Endodermal cell (in vitro differentiated cells): Measurements from ENCODE around the gene TXNDC9. TPM values are rescaled to one million over a fixed set of nuclear protein-coding genes. Genes with fewer than 3 reads are reported as not detected.
"Not testable (repeated sequence)": the region's sequence is repeated elsewhere in the genome, so short reads cannot be mapped to it uniquely, and the experiment has no call there.

Experiments
- DNase-seq: peaks from one replicate; pipeline ENCODE4 v3.0.0-alpha.2; 2017
- H3K27ac ChIP-seq: 2 replicates; pipeline ENCODE4 v1.5.1; 2013; ENCODE audit warnings: mild to moderate bottlenecking, low read depth, low read length, moderate library complexity
- H3K27me3 ChIP-seq: 2 replicates; pipeline ENCODE4 v1.6.1; 2013; ENCODE audit warnings: mild to moderate bottlenecking, low read length, moderate library complexity; ENCODE audit not compliant: insufficient read depth, control insufficient read depth, poor library complexity, severe bottlenecking
- H3K36me3 ChIP-seq: 2 replicates; pipeline ENCODE4 v1.7.0; 2013; ENCODE audit warnings: mild to moderate bottlenecking, low read length, moderate library complexity; ENCODE audit not compliant: control insufficient read depth, insufficient read depth
- H3K4me1 ChIP-seq: one replicate; pipeline ENCODE4 v1.7.0; 2013; ENCODE audit warnings: low read length; ENCODE audit not compliant: control insufficient read depth, insufficient read depth
- H3K4me3 ChIP-seq: 2 replicates; pipeline ENCODE4 v1.5.1; 2013; ENCODE audit warnings: mild to moderate bottlenecking, low read length, moderate library complexity
- H3K9ac ChIP-seq: 2 replicates; pipeline ENCODE4 v1.6.1; 2013; ENCODE audit warnings: mild to moderate bottlenecking, low read length, moderate library complexity; ENCODE audit not compliant: poor library complexity, severe bottlenecking; ENCODE audit errors: extremely low read depth
- H3K9me3 ChIP-seq: 2 replicates; pipeline ENCODE4 v1.6.1; 2013; ENCODE audit warnings: mild to moderate bottlenecking, low read length, moderate library complexity; ENCODE audit not compliant: control insufficient read depth
- H3K27ac Mint-ChIP-seq: 2 replicates; pipeline ENCODE4 v1.8.0; 2020; ENCODE audit warnings: mixed read lengths
- H3K27me3 Mint-ChIP-seq: 2 replicates; pipeline ENCODE4 v1.8.0; 2021; ENCODE audit warnings: mild to moderate bottlenecking, mixed read lengths; ENCODE audit not compliant: insufficient read depth
- H3K36me3 Mint-ChIP-seq: 2 replicates; pipeline ENCODE4 v1.8.0; 2020; ENCODE audit warnings: low read depth, mixed read lengths
- H3K4me1 Mint-ChIP-seq: 2 replicates; pipeline ENCODE4 v1.8.0; 2020; ENCODE audit warnings: mixed read lengths
- H3K4me3 Mint-ChIP-seq: 2 replicates; pipeline ENCODE4 v1.8.0; 2020; ENCODE audit warnings: mild to moderate bottlenecking, moderate library complexity, mixed read lengths
- H3K9me3 Mint-ChIP-seq: 2 replicates; pipeline ENCODE4 v1.8.0; 2020; ENCODE audit warnings: mild to moderate bottlenecking, mixed read lengths
- CTCF ChIP-seq: fragments of 200-600 bp; sonication (generic); conservative IDR thresholded peaks from 2 replicates; pipeline ENCODE4 v1.5.0; 2021; ENCODE audit warnings: antibody characterized with exemption, mild to moderate bottlenecking
- WGBS, 2 experiments: methylation state at CpG; one replicate each; pipeline versions ENCODE4 v1.1.5 to v1.1.7; 2013; ENCODE audit warnings: missing lambda C conversion rate in 2 of 2, mixed read lengths in 1 of 2; ENCODE audit not compliant: insufficient coverage in 1 of 2, insufficient read length in 1 of 2; 5-methylcytosine and 5-hydroxymethylcytosine counted together
- total RNA-seq, 2 donors: library from RNA; stranded (reverse); fragmentation: NEBNext Ultra II Directional in 1 of 2; extraction: Animal tissue kit (Norgen Biotek cat#: 25700) in 1 of 2; gene quantifications; 2 replicates in 1 of 2; 3 replicates in 1 of 2; pipeline ENCODE4 v1.2.1, GENCODE V29; 2021

TXNDC9 gene
- total RNA-seq, 2 donors from 2014 or later: 32.7 to 32.8 TPM

- peaks cover 15% of the 10 kb centered on the region for H3K36me3 Mint-ChIP-seq
- no peaks in the 10 kb centered on the region for H3K27me3 Mint-ChIP-seq
- no peak overlapping the region for H3K27ac Mint-ChIP-seq
- DNase-seq: no peak
- peaks cover 25% of the 10 kb centered on the region for H3K36me3 ChIP-seq
- peak overlapping the region; percentile 96 for H3K4me3 ChIP-seq
- peak overlapping the region; percentile 92 for H3K27ac ChIP-seq
- no peaks in the 10 kb centered on the region for H3K4me1 ChIP-seq
- 7% methylated on average over 8 of the region's 8 CpGs; no CpG with 5 or more reads in 1 of the 2 experiments for WGBS, 2 experiments
- H3K9me3 ChIP-seq: no peaks in the 10 kb centered on the region
- H3K4me1 Mint-ChIP-seq: peaks cover 15% of the 10 kb centered on the region
- H3K27me3 ChIP-seq: no peaks in the 10 kb centered on the region
- no peak for TF ChIP-seq CTCF
- H3K9me3 Mint-ChIP-seq: no peaks in the 10 kb centered on the region
- H3K9ac ChIP-seq: peak overlapping the region; percentile 57
- no peak overlapping the region for H3K4me3 Mint-ChIP-seq
Observed at GRCh38 chr2:99336804-99337112, 625 bp upstream of the TXNDC9 start.

GRCh38 chr2:99325384-99325783, 10.7 kb downstream of the TXNDC9 start:
- peaks cover 76% of the 10 kb centered on the region for H3K36me3 ChIP-seq
- no peak overlapping the region for H3K27ac ChIP-seq
- H3K27me3 Mint-ChIP-seq: no peaks in the 10 kb centered on the region
- no peaks in the 10 kb centered on the region for H3K4me1 ChIP-seq
- H3K27me3 ChIP-seq: no peaks in the 10 kb centered on the region
- WGBS, 2 experiments: 93 to 100% methylated on average over 4 to 5 of the region's 5 CpGs
- no peak for DNase-seq
- no peak overlapping the region for H3K9ac ChIP-seq
- no peak overlapping the region for H3K4me3 ChIP-seq
- TF ChIP-seq CTCF: no peak
- no peak overlapping the region for H3K27ac Mint-ChIP-seq
- no peaks in the 10 kb centered on the region for H3K4me1 Mint-ChIP-seq
- peaks cover 61% of the 10 kb centered on the region for H3K36me3 Mint-ChIP-seq
- H3K9me3 Mint-ChIP-seq: no peaks in the 10 kb centered on the region
- no peak overlapping the region for H3K4me3 Mint-ChIP-seq
- no peaks in the 10 kb centered on the region for H3K9me3 ChIP-seq

DNA sequence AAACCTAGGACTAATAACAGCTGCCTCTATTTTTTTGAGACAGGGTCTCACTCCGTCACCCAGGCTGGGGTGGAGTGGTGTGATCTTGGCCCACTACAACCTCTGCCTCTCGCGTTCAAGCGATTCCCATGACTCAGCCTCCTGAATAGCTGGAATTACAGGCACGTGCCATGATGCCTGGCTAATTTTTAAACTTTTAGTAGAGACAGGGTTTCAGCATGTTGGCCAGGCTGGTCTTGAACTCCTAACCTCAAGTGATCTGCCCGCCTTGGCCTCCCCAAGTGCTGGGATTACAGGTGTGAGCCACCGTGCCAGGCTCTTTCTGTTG, 18.3 kb downstream of the TXNDC9 start:
- not testable (repeated sequence) for H3K27me3 ChIP-seq, H3K4me3 Mint-ChIP-seq, H3K27ac Mint-ChIP-seq, H3K9me3 Mint-ChIP-seq, DNase-seq, H3K27ac ChIP-seq, H3K4me3 ChIP-seq, H3K4me1 ChIP-seq, H3K4me1 Mint-ChIP-seq, H3K9ac ChIP-seq, H3K27me3 Mint-ChIP-seq, H3K9me3 ChIP-seq
- peaks cover 48% of the 10 kb centered on the region for H3K36me3 Mint-ChIP-seq
- 95 to 99% methylated on average over 7 of the region's 7 CpGs for whole genome bisulfite sequencing, 2 experiments
- H3K36me3 ChIP-seq: peaks cover 53% of the 10 kb centered on the region

DNA sequence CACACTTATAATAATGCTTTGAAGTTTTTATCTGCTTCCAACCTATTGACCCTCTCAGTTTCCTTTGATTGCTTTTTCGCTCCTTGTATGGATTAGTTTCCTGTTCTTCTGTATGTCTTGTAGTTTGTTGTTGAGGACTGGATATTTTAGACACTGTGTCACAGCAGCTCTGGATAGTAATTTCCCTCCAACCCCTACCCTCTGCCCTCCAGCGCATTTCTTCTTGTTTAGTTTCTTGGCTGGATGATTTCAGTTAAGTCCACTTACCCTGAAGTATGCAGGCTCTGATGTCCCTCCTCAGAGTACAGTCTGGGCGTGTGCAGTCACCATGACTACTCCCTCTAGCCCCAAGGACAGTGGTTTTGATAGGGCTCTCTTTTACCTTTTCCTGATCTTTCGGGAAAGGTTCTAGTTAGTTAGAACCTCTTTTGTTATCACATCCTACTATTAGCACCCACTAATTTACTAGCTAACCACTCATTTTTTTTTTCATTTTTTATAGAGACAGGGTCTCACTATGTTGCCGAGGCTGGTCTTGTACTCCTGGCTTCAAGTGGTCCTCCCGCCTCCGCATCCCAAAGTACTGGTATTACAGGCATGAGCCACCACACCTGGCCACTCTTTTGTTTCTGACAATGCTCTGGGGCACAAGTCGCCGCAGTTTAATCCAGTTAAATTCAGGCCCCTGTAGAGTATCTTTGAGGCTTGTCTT, 18.8 kb downstream of the TXNDC9 start:
- peaks cover 50% of the 10 kb centered on the region for H3K36me3 Mint-ChIP-seq
- no peak overlapping the region for H3K27ac ChIP-seq
- H3K27me3 ChIP-seq: no peaks in the 10 kb centered on the region
- H3K4me3 Mint-ChIP-seq: no peak overlapping the region
- DNase-seq: no peak
- H3K9ac ChIP-seq: no peak overlapping the region
- H3K4me1 ChIP-seq: no peaks in the 10 kb centered on the region
- no peaks in the 10 kb centered on the region for H3K9me3 ChIP-seq
- H3K36me3 ChIP-seq: peaks cover 51% of the 10 kb centered on the region
- H3K27me3 Mint-ChIP-seq: no peaks in the 10 kb centered on the region
- WGBS, 2 experiments: 90 to 93% methylated on average over 7 to 9 of the region's 9 CpGs
- no peak for TF ChIP-seq CTCF
- no peaks in the 10 kb centered on the region for H3K9me3 Mint-ChIP-seq
- no peak overlapping the region for H3K27ac Mint-ChIP-seq
- H3K4me1 Mint-ChIP-seq: no peaks in the 10 kb centered on the region
- H3K4me3 ChIP-seq: no peak overlapping the region

DNA sequence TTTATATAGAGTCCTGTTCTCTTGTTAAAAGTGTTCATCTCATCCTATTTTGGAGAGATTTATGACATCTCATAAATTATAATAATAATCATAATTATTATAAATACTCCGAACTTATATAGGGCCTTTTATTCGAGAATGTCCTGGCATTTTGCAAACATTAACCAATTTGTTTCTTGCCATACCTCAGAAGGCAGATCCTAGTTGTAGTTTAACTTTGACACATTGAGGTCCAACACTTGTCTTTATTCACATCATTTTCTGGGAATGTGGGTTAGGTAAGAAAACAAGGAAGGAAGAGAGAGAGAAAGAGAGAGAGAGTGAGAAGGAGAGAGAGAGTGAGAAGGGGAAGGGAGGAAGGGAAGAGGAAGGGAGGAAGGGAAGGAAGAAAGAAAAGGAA, 35.0 kb downstream of the TXNDC9 start, which contains the start of gene LYG1:
Gene LYG1, minus strand, starts transcription at position 101 of the 400 bp plus-strand sequence. CDS start 5,527 bp downstream, outside the sequence.
- H3K4me1 ChIP-seq, H3K9me3 Mint-ChIP-seq, H3K9ac ChIP-seq, H3K4me1 Mint-ChIP-seq, H3K27me3 Mint-ChIP-seq, H3K4me3 ChIP-seq, H3K27ac Mint-ChIP-seq, H3K27me3 ChIP-seq, H3K4me3 Mint-ChIP-seq, H3K36me3 Mint-ChIP-seq, H3K36me3 ChIP-seq, H3K9me3 ChIP-seq, DNase-seq, H3K27ac ChIP-seq: not testable (repeated sequence)
- no CpG with 5 or more reads among the region's 2 CpGs for WGBS, 2 experiments
